Stomach (tissue), 9 donors: ENCODE data around the gene C15orf39. TPM values are rescaled to one million over a fixed set of nuclear protein-coding genes. Genes with fewer than 3 reads are reported as not detected.

Experiments
- DNase-seq, 2 donors: peaks; one replicate each; pipeline versions ENCODE4 v3.0.0 to v3.0.0-alpha.2; 2013 to 2019
- H3K27ac ChIP-seq, 5 donors: fragments of 200-600 bp in 4 of 5; sonication (generic) in 4 of 5; one replicate each; pipeline ENCODE4 v1.5.1; 2013 to 2019; ENCODE audit warnings: mild to moderate bottlenecking in 1 of 5, moderate library complexity in 1 of 5
- H3K27me3 ChIP-seq, 3 donors: fragments of 200-600 bp; sonication (generic); one replicate each; pipeline ENCODE4 v1.5.1; 2017 to 2019; ENCODE audit warnings: mixed run types in 1 of 3
- H3K36me3 ChIP-seq, 4 donors: fragments of 200-600 bp; sonication (generic); 1 replicate in 3 of 4; 2 replicates in 1 of 4; pipeline ENCODE4 v1.5.1; 2016 to 2019
- H3K4me1 ChIP-seq, 4 donors: fragments of 200-600 bp; sonication (generic); one replicate each; pipeline ENCODE4 v1.5.1; 2016 to 2019
- H3K4me3 ChIP-seq, 4 donors: fragments of 200-600 bp; sonication (generic) in 3 of 4; one replicate each; pipeline ENCODE4 v1.5.1; 2016 to 2019; ENCODE audit warnings: mild to moderate bottlenecking in 1 of 4
- H3K9me3 ChIP-seq, 4 donors: fragments of 200-600 bp; sonication (generic); one replicate each; pipeline ENCODE4 v1.5.1; 2016 to 2019
- EP300 ChIP-seq: sonication (generic); formaldehyde crosslinking; IDR thresholded peaks from one replicate; pipeline ENCODE4 v1.6.1; 2017; ENCODE audit warnings: antibody characterized with exemption
- POLR2A ChIP-seq, 4 donors: fragments of 450-650 bp; IDR thresholded peaks; one replicate each; pipeline ENCODE4 v1.6.1; 2016; ENCODE audit warnings: antibody characterized with exemption in 4 of 4, control low read depth in 2 of 4, mild to moderate bottlenecking in 1 of 4, moderate library complexity in 1 of 4
- POLR2AphosphoS5 ChIP-seq, 3 donors: sonication (generic); formaldehyde crosslinking; IDR thresholded peaks; one replicate each; pipeline ENCODE4 v1.6.1; 2016; ENCODE audit warnings: antibody characterized with exemption in 3 of 3
- WGBS, 5 donors: extraction: QIAGEN DNeasy Blood & Tissue Kit in 3 of 5; methylation state at CpG; one replicate each; pipeline versions ENCODE4 v1.1.5 to v1.1.7; 2013 to 2018; 5-methylcytosine and 5-hydroxymethylcytosine counted together
- intact Hi-C: fragments of 100-400 bp; cut with DNase I; formaldehyde crosslinking; loops from one replicate; pipeline ENCODE4 v1.15.1; 2023; ENCODE audit warnings: low total_unique reads
- polyA plus RNA-seq, 3 donors: library from polyadenylated mRNA; stranded (reverse); fragments of 200-250 nt; gene quantifications; one replicate each; pipeline ENCODE4 v1.2.3, GENCODE V29; 2013
- total RNA-seq, 5 donors: library from RNA; depleted of rRNA; stranded (reverse); fragments of >200 nt; gene quantifications; one replicate each; pipeline versions ENCODE4 v1.1.0 to v1.2.3, GENCODE V29; 2014 to 2016
- TF ChIP-seq, protein P1 (sequence below), 7 experiments: fragments of 450-650 bp in 4 of 7; fragments of 200-600 bp in 3 of 7; sonication (generic) in 3 of 7; IDR thresholded peaks; one replicate each; pipeline ENCODE4 v1.5.1; 2016 to 2019; ENCODE audit warnings: antibody characterized with exemption in 7 of 7, control low read depth in 2 of 7, mild to moderate bottlenecking in 1 of 7
- donor health status: healthy with polysubstance abuse.
- donor health status: Bipolar disorder and iron deficiency.
- donor health status: healthy.

The C15orf39 gene
- total and polyA plus RNA-seq, 8 donors: 3.1 to 29.1 (median 11.1) TPM

DNA sequence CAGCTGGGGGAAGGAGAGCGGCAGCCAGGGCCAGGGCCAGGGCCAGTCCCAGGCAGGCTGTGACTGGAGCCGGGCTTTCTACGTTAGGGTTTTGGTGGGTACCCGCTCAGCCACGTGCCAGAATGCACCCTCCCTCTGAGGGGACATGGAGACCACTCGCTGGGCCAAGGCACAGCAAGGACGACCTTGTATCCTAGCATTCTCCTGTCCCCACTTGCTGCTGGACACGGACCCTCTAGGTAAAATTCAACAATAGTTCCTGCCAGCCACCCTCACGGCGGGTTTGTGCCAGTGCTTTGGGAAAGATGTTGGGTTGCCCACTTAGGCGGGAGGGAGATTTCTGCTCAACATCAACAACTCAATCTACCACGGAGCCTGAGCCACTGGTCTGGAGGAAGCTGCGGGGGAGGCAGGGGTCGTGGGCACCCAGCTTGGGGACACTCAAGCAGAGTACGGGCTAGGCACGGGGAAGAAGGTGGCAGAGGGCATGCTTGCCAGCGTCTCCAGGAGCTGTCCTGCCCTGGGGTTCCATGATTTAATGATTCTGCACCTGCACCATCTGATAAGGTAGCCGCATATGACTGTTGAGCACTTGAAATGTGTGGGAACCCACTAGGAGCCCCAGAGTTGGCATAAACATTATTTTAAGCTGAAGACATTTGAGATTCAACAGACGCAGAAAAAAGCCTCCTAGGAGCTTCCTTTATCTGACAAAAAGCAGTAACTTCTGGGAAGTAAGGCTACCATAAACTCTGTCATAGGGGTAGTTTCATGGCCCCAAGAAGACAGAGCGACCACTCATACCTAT lies 22.5 kb upstream of the C15orf39 start:
- Histone ChIP-seq H3K27me3 (peaks cover 0 to 14% (median 0%) of the 10 kb centered on the region in 3 donors), H3K27ac (peak overlapping the region in 4 of 5 donors; percentile 50 to 81 (median 77)), H3K9me3 (no peaks in the 10 kb centered on the region), H3K4me3 (peak overlapping the region; percentile 25 to 42 (median 34)), H3K4me1 (peaks cover 54 to 83% (median 72%) of the 10 kb centered on the region in 4 donors), H3K36me3 (no peaks in the 10 kb centered on the region)
- 61 to 95% (median 74%) methylated on average over 9 to 20 of the region's 20 CpGs for WGBS, 5 donors
- DNase-seq: no peak
- no peak for TF ChIP-seq POLR2AphosphoS5 (IDR thresholded peaks at IDR 0.05)
- TF ChIP-seq, protein P1, sequence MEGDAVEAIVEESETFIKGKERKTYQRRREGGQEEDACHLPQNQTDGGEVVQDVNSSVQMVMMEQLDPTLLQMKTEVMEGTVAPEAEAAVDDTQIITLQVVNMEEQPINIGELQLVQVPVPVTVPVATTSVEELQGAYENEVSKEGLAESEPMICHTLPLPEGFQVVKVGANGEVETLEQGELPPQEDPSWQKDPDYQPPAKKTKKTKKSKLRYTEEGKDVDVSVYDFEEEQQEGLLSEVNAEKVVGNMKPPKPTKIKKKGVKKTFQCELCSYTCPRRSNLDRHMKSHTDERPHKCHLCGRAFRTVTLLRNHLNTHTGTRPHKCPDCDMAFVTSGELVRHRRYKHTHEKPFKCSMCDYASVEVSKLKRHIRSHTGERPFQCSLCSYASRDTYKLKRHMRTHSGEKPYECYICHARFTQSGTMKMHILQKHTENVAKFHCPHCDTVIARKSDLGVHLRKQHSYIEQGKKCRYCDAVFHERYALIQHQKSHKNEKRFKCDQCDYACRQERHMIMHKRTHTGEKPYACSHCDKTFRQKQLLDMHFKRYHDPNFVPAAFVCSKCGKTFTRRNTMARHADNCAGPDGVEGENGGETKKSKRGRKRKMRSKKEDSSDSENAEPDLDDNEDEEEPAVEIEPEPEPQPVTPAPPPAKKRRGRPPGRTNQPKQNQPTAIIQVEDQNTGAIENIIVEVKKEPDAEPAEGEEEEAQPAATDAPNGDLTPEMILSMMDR (IDR thresholded peaks at IDR 0.05): no peak
- TF ChIP-seq EP300: no peak
- TF ChIP-seq POLR2A (IDR thresholded peaks at IDR 0.05): no peak
- intact Hi-C loops: no loop called here

DNA sequence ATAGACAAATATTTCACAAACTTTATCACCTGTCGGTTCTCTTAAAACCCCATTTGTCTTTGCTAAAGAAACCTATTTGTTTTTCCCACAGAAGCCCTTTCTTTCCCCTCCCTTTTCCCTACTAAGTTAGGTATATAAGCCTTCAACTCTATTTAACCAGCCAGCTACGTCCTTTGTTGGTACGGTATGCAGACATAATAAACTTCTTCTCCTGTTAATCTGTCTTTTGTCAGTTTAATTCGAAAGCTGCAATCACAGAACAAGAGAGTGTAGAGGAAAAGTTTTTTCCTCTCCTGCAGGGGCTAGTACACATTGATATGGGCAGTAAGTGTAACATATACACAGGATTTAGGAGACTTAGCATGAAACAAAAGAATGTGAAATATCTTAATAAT lies 21.9 kb upstream of the C15orf39 start:
- intact Hi-C loops: no loop called here
- H3K4me1 ChIP-seq: peaks cover 54 to 82% (median 72%) of the 10 kb centered on the region in 4 donors
- TF ChIP-seq, protein P1 (IDR thresholded peaks at IDR 0.05): no peak
- TF ChIP-seq POLR2A (IDR thresholded peaks at IDR 0.05): no peak

DNA sequence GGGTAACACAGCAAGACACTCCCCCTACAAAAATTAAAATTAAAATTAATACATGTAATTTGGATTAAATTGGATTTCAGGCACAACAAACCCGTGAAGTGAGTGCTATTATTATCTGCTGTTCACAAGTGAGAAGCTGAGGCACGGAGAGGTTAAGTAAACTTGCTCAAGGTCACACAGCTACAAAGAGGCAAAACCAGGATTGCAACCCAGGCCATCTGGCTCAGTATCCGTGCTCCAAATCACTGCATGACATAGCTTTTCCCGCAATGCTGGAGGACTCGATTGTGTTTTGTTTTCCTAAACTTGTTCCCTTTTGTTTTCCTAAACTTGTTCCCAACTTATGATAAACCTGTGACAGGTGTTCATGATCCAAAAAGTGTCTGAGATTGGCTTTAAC lies 19.9 kb upstream of the C15orf39 start:
- Histone ChIP-seq H3K4me3 (no peak overlapping the region), H3K36me3 (no peaks in the 10 kb centered on the region), H3K9me3 (no peaks in the 10 kb centered on the region), H3K27me3 (peaks cover 0 to 14% (median 0%) of the 10 kb centered on the region in 3 donors), H3K4me1 (peaks cover 43 to 61% (median 57%) of the 10 kb centered on the region in 4 donors), H3K27ac (peak overlapping the region in 2 of 5 donors; percentile 7 to 32)
- DNase-seq: peak in 1 of 2 donors; percentile 15
- intact Hi-C loops: no loop called here
- WGBS, 5 donors: 22 to 47% (median 42%) methylated on average over 5 of the region's 5 CpGs
- no peak for TF ChIP-seq EP300
- TF ChIP-seq POLR2AphosphoS5 (IDR thresholded peaks at IDR 0.05): no peak
- no peak for TF ChIP-seq POLR2A (IDR thresholded peaks at IDR 0.05)

More for the DNA sequence above, 21.9 kb upstream of the C15orf39 start:
- no peak overlapping the region for H3K4me3 ChIP-seq
- 55 to 80% (median 70%) methylated on average over 4 of the region's 4 CpGs for WGBS, 5 donors
- peak overlapping the region in 3 of 5 donors; percentile 50 to 81 (median 79) for H3K27ac ChIP-seq
- no peaks in the 10 kb centered on the region for H3K9me3 ChIP-seq
- H3K27me3 ChIP-seq: peaks cover 0 to 14% (median 0%) of the 10 kb centered on the region in 3 donors
- H3K36me3 ChIP-seq: no peaks in the 10 kb centered on the region
- peak in 1 of 2 donors; percentile 49 for DNase-seq

DNA sequence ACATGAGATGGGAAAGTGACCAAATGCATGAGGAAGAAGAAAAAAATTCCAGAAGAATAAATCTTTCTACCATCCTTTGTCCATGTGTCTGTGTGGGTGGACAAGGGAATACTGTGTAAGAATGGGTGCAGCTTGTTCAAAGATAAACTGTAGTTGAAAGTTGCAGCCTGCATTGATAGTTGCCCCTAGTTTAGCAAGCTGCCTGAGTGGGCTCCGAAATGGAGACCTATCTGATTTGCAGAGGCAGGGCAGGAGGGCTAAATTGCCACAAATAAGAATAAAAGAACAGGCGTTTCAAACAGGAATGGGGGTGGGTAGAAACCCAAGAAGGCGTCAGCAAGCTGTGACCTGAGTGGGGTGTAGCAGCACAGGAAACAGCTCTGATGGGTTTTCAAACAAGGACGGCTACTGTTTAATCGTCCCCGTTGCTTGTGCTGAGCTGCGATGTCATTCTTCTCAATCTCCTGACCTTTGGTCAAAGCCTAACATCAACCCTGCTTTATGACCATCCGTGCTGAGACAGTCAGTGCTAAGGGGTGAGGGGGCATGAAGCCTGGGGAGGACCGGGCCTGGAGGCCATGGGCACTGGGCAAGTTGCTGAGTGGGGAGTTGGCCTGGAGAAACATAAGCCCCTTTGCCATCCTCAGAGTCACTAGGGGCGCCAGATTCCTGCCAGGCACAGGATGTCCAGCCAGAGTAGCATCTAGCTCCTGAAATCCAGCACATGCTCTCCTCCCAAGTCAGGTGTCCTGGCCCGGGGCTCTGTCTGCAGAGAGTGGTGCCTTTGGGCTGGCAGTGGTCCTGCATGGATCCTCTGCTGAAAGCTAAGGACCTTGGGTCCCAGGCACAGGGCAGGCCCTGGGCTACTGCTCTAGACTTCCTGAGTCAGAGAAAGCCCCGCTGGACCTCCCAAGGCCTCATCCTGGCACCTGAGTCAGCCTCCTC lies 19.2 kb upstream of the C15orf39 start:
- no peak for TF ChIP-seq EP300
- TF ChIP-seq POLR2A (IDR thresholded peaks at IDR 0.05): no peak
- TF ChIP-seq, protein P1 (IDR thresholded peaks at IDR 0.05): no peak
- no peak for TF ChIP-seq POLR2AphosphoS5 (IDR thresholded peaks at IDR 0.05)
- WGBS, 5 donors: 48 to 58% (median 55%) methylated on average over 11 to 12 of the region's 12 CpGs
- Histone ChIP-seq H3K27ac (peak overlapping the region in 2 of 5 donors; percentile 8 to 32), H3K4me1 (peaks cover 37 to 54% (median 50%) of the 10 kb centered on the region in 4 donors), H3K36me3 (no peaks in the 10 kb centered on the region), H3K27me3 (peaks cover 0 to 14% (median 0%) of the 10 kb centered on the region in 3 donors), H3K9me3 (no peaks in the 10 kb centered on the region), H3K4me3 (no peak overlapping the region)
- DNase-seq: peak in 1 of 2 donors; percentile 62
- intact Hi-C loops: no loop called here
